GM12873 (cell line): Measurements from ENCODE around the gene TIE1.

Experiments
- CTCF ChIP-seq: IDR thresholded peaks from 2 replicates; pipeline ENCODE4 v1.5.1; 2012; ENCODE audit warnings: low read depth, mild to moderate bottlenecking, moderate library complexity, low read length, control low read depth; ENCODE audit not compliant: insufficient read depth; ENCODE audit errors: missing control alignments

The TIE1 gene

GRCh38 chr1:43256675-43257570, 43.9 kb upstream of the TIE1 start:
- TF ChIP-seq CTCF, result no peak

- no peak for TF ChIP-seq CTCF
These were observed 42.4 kb upstream of the TIE1 start for GRCh38 chr1:43258370-43258769.

GRCh38 chr1:43265431-43265830, 35.4 kb upstream of the TIE1 start:
- no peak for TF ChIP-seq CTCF

- no peak for TF ChIP-seq CTCF
These were observed 33.9 kb upstream of the TIE1 start for GRCh38 chr1:43266881-43267280.

GRCh38 chr1:43267291-43267805, 33.4 kb upstream of the TIE1 start:
- TF ChIP-seq CTCF, result no peak

- no peak for TF ChIP-seq CTCF
These were observed 32.9 kb upstream of the TIE1 start for GRCh38 chr1:43267818-43268425.

GRCh38 chr1:43269627-43270375, 31.0 kb upstream of the TIE1 start, which contains the start of gene TMEM125:
TSS of gene TMEM125 (plus strand) at chr1:43269983. CDS start at chr1:43272723, 2,740 bp downstream.
- no peak for TF ChIP-seq CTCF
